Measurements from ENCODE around the gene ACRV1. TPM values are rescaled to one million over a fixed set of nuclear protein-coding genes. Genes with fewer than 3 reads are reported as not detected.
A peak's percentile ranks its signal among the peaks of the same experiment; 100 is the strongest.

ACRV1 gene
- total RNA-seq, 1 donor from 2014 or later = not detected

DNA sequence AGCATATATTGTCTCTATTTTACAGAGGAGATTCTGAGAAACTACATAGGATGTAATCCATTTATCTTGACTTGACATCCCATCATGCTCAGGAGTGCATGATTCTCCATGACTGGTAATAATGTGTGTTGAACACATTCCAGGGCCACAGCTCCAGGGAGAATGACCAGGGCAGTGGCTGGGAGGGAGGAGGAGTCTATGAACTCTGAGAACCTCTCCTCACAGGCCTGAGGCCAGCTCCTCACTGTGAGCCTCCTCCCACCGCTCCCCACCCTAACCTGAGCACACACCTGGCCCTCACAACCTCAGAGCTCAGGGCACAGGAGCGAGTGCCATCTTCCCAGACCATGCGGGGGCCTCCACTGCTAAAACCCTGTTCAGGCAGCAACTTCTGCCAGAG lies 8.0 kb upstream of the ACRV1 start:
- DNase-seq (no peak), ATAC-seq (peak; percentile 41)
- H3K27me3 ChIP-seq = no peaks in the 10 kb centered on the region
- intact Hi-C loops (cut with DNase I) = no loop called here
- H3K27ac ChIP-seq = no peak overlapping the region
- no peaks in the 10 kb centered on the region for H3K36me3 ChIP-seq
- TF ChIP-seq, protein P1, sequence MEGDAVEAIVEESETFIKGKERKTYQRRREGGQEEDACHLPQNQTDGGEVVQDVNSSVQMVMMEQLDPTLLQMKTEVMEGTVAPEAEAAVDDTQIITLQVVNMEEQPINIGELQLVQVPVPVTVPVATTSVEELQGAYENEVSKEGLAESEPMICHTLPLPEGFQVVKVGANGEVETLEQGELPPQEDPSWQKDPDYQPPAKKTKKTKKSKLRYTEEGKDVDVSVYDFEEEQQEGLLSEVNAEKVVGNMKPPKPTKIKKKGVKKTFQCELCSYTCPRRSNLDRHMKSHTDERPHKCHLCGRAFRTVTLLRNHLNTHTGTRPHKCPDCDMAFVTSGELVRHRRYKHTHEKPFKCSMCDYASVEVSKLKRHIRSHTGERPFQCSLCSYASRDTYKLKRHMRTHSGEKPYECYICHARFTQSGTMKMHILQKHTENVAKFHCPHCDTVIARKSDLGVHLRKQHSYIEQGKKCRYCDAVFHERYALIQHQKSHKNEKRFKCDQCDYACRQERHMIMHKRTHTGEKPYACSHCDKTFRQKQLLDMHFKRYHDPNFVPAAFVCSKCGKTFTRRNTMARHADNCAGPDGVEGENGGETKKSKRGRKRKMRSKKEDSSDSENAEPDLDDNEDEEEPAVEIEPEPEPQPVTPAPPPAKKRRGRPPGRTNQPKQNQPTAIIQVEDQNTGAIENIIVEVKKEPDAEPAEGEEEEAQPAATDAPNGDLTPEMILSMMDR (IDR thresholded peaks at IDR 0.05) = no peak
- no peak overlapping the region for H3K4me3 ChIP-seq
- no peaks in the 10 kb centered on the region for H3K9me3 ChIP-seq
- H3K4me1 ChIP-seq = no peaks in the 10 kb centered on the region

DNA sequence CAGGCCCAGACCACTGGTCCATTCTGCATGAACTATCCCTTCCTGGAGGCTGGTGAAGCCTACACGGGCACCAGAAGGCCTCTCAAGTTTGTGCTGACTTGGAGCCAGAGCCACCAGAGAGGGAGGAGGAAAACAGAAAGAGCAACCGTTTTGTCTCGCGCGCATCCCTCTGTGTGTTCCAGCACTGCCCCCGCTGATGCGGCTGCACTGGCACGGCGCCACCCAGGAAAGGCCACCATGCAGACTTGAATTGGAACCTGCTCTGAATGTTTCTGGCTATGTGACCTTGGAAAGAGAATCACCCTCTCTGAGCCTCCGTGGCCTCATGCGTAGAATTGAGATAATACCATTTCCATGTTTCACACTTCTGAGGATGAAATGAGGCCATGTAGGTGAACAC lies 7.4 kb upstream of the ACRV1 start:
- H3K4me1 ChIP-seq = no peaks in the 10 kb centered on the region
- no peak for ATAC-seq
- H3K27me3 ChIP-seq = no peaks in the 10 kb centered on the region
- no peak overlapping the region for H3K27ac ChIP-seq
- intact Hi-C loops (cut with DNase I) = no loop called here
- no peaks in the 10 kb centered on the region for H3K36me3 ChIP-seq
- DNase-seq = no peak
- TF ChIP-seq, protein P1 (IDR thresholded peaks at IDR 0.05) = no peak
- no peak overlapping the region for H3K4me3 ChIP-seq
- no peaks in the 10 kb centered on the region for H3K9me3 ChIP-seq

DNA sequence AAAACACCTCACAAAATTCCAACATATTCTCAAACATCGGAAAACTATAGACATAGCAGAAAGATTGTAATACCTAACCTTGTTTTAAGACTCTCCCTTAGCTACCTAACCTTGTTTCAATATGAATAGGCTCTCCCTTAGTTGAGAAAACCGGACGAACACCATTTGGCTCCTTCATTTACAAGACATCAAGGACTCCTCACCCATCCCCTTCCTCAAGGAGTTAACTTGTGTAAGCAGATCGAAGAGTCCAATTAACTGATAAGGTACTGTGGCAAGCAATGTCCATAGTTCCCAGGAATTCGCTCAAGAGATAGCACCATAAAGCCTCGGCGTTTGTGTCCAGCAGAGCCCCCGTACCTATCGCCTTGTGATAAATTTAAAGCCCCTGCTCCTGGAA lies 4.6 kb upstream of the ACRV1 start:
- no peak for DNase-seq
- TF ChIP-seq, protein P1 (IDR thresholded peaks at IDR 0.05) = no peak

DNA sequence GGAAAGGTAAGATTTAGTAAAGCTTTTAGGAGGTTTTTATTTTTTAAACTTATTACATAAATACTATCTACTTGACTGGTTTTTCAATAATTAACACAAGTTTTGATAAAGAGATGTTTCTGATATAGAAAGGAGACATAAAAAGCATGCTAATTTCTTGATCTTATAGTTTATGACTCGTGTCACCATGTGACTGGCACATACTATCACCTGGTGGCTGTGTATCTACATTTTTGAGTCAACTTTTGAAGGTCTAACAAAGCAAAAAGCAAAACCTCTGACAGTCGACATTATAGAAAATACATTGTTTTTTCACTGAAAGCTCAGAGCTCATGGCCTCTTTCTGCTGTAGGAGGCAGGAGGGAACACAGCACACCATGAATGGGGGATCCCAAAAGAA lies 810 bp downstream of the ACRV1 start:
- intact Hi-C loops (cut with DNase I) = no loop called here
- ATAC-seq (no peak), DNase-seq (no peak)
- no peaks in the 10 kb centered on the region for H3K36me3 ChIP-seq
- no peaks in the 10 kb centered on the region for H3K4me1 ChIP-seq
- no peak overlapping the region for H3K27ac ChIP-seq
- H3K27me3 ChIP-seq = no peaks in the 10 kb centered on the region
- TF ChIP-seq, protein P1 (IDR thresholded peaks at IDR 0.05) = no peak
- no peak overlapping the region for H3K4me3 ChIP-seq
- no peaks in the 10 kb centered on the region for H3K9me3 ChIP-seq

More for the DNA sequence above, 4.6 kb upstream of the ACRV1 start:
- H3K27me3 ChIP-seq = no peaks in the 10 kb centered on the region
- no peak overlapping the region for H3K4me3 ChIP-seq
- ATAC-seq = no peak
- H3K9me3 ChIP-seq = no peaks in the 10 kb centered on the region
- intact Hi-C loops (cut with DNase I) = no loop called here
- H3K36me3 ChIP-seq = no peaks in the 10 kb centered on the region
- H3K4me1 ChIP-seq = no peaks in the 10 kb centered on the region
- no peak overlapping the region for H3K27ac ChIP-seq

DNA sequence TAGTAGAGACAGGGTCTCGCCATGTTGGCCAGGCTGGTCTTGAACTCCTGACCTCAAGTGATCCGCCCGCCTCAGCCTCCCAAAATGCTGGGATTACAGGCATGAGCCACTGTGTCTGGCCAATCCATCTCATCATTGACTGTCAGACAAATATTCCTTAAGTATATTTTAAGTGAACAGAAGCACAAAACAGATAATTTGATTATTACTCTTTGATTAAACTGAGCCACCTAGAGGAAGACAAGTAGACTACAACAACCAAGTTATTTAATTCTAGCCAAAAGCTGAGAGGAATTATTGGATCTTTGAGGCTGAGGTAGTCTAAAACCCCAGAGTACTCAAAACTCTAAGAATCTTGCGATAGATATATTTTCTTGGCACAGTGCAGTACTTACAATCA lies 1.2 kb downstream of the ACRV1 start:
- ATAC-seq = no peak
- TF ChIP-seq, protein P1 (IDR thresholded peaks at IDR 0.05) = no peak
- Histone ChIP-seq H3K4me1 (no peaks in the 10 kb centered on the region), H3K27me3 (no peaks in the 10 kb centered on the region), H3K36me3 (no peaks in the 10 kb centered on the region), H3K27ac (no peak overlapping the region), H3K4me3 (no peak overlapping the region), H3K9me3 (no peaks in the 10 kb centered on the region)
- intact Hi-C loops (cut with DNase I) = no loop called here
- DNase-seq = no peak

DNA sequence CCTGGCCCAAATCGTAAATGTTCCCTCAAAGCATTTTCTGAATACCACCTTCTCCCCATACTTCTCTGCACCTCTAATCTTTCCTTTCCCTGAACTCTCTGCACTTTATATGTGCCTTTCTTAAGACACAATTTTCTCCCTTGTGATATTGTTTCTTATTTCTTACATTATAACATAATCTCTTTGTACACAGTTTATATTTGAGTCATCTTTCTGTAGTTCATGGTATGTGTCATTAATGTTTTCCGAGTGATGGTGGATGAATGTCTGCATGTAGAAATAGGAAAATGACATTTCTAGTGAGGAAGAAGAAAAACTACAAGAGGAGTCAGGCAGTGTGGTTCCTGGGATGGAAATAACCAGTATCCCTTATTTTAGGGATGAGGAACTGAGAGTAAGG lies 5.5 kb downstream of the ACRV1 start:
- H3K27ac ChIP-seq = no peak overlapping the region
- DNase-seq (no peak), ATAC-seq (no peak)
- H3K36me3 ChIP-seq = no peaks in the 10 kb centered on the region
- TF ChIP-seq, protein P1 (IDR thresholded peaks at IDR 0.05) = no peak
- no peaks in the 10 kb centered on the region for H3K27me3 ChIP-seq
- H3K9me3 ChIP-seq = no peaks in the 10 kb centered on the region
- no peaks in the 10 kb centered on the region for H3K4me1 ChIP-seq
- H3K4me3 ChIP-seq = no peak overlapping the region
- intact Hi-C loops (cut with DNase I) = no loop called here
